ENCODE measurements around the gene TMEM184A.

DNA sequence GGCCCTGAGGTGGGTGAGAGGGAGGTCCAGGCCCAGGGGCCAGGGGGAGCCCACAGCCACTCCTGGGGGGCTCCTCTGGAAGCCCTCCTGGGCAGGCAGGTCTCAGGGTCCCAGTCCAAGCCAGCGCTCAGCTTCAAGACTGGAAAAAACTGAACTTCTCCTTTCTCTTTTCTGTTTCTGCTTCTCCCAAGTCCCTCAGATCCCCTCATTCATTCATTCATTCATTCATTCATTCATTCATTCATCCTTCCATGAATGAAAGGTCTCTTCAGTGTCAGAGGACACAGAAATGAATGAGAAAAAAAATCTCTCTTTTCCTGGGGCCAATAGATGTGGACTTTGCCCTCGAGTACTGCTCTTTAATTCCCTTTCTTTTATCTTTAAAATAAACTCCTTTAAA is 48.4 kb upstream of the TMEM184A start:
- TF ChIP-seq, protein P1, sequence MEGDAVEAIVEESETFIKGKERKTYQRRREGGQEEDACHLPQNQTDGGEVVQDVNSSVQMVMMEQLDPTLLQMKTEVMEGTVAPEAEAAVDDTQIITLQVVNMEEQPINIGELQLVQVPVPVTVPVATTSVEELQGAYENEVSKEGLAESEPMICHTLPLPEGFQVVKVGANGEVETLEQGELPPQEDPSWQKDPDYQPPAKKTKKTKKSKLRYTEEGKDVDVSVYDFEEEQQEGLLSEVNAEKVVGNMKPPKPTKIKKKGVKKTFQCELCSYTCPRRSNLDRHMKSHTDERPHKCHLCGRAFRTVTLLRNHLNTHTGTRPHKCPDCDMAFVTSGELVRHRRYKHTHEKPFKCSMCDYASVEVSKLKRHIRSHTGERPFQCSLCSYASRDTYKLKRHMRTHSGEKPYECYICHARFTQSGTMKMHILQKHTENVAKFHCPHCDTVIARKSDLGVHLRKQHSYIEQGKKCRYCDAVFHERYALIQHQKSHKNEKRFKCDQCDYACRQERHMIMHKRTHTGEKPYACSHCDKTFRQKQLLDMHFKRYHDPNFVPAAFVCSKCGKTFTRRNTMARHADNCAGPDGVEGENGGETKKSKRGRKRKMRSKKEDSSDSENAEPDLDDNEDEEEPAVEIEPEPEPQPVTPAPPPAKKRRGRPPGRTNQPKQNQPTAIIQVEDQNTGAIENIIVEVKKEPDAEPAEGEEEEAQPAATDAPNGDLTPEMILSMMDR (IDR thresholded peaks at IDR 0.05; ENCODE audit: extremely low read depth in 1 of 2, insufficient read depth in 1 of 2, low read depth in 1 of 2, low read length in 2 of 2), result no peak
- TF ChIP-seq JUN (IDR thresholded peaks at IDR 0.05; ENCODE audit: borderline replicate concordance, insufficient read depth, insufficient read length, low read depth) (no peak), POLR2A (IDR thresholded peaks at IDR 0.05; ENCODE audit: low read depth, low read length) (no peak), EZH2 (IDR thresholded peaks at IDR 0.05; ENCODE audit: borderline replicate concordance, low read depth, low read length, severe bottlenecking) (no peak), POLR2AphosphoS5 (IDR thresholded peaks at IDR 0.05; ENCODE audit: insufficient read depth, low read depth, low read length) (no peak)

Measured in endothelial cell of umbilical vein (primary cell).